Adrenal gland (tissue), 5 donors: Measurements from ENCODE around the gene OGFOD2.

ENCODE experiments used
- POLR2A ChIP-seq, 2 donors: fragments of 450-650 bp; IDR thresholded peaks; one replicate each; pipeline ENCODE4 v1.6.1; 2017; ENCODE audit warnings: antibody characterized with exemption in 2 of 2, mild to moderate bottlenecking in 2 of 2, moderate library complexity in 1 of 2
- TF ChIP-seq, protein P1 (sequence below), 6 experiments: fragments of 450-650 bp in 4 of 6; fragments of 200-600 bp in 2 of 6; sonication (generic) in 1 of 6; IDR thresholded peaks; 1 replicate in 5 of 6; 2 replicates in 1 of 6; pipeline versions ENCODE4 v1.5.1 to v1.8.0; 2016 to 2021; ENCODE audit warnings: antibody characterized with exemption in 6 of 6, mild to moderate bottlenecking in 2 of 6, moderate library complexity in 1 of 6
- donor health status: DM: no; HTN: no; CAD: no.

DNA sequence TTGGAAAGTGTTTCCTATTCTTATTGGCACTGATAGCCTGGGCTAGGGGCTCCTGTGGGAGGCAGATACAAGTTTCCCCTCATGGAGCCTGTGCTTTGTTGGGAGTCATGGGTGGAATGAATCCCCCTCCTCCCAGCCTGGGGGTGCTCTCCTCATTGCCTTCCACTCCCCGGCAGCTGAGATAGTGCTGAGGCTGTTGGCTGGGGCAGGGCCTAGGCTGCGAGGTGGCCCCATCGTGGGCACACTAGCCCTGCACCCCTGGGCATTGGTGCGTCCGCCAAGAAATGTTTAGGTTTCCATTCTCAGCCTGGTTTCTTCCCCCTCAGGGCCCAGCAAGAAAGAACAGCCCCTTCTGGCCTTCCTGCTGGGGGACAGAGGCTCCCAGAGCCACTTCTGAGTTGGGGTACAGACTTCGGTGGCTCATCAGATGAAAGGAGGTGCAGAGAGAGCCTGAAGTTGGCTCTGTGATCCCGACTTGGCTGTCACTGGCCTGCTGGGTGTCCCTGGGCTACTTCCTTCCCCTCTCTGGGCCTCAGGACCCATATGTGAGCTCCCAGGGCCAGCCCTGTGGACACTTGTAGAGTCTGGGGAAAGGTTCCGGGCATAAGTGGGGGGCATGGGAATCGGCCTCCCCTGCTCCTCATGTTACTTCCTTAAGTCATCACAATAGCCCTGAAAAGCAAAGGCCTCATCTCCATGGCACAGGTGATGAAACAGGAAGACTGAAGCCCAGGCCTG, 2.8 kb downstream of the OGFOD2 start:
- TF ChIP-seq, protein P1, sequence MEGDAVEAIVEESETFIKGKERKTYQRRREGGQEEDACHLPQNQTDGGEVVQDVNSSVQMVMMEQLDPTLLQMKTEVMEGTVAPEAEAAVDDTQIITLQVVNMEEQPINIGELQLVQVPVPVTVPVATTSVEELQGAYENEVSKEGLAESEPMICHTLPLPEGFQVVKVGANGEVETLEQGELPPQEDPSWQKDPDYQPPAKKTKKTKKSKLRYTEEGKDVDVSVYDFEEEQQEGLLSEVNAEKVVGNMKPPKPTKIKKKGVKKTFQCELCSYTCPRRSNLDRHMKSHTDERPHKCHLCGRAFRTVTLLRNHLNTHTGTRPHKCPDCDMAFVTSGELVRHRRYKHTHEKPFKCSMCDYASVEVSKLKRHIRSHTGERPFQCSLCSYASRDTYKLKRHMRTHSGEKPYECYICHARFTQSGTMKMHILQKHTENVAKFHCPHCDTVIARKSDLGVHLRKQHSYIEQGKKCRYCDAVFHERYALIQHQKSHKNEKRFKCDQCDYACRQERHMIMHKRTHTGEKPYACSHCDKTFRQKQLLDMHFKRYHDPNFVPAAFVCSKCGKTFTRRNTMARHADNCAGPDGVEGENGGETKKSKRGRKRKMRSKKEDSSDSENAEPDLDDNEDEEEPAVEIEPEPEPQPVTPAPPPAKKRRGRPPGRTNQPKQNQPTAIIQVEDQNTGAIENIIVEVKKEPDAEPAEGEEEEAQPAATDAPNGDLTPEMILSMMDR (IDR thresholded peaks at IDR 0.05), result no peak
- no peak for TF ChIP-seq POLR2A (IDR thresholded peaks at IDR 0.05)
